GM18861 (cell line): ENCODE measurements around the gene CHTF8.

ENCODE experiments used
- ATAC-seq: cut with Tn5 transposase; IDR thresholded peaks from one replicate; pipeline ENCODE4 v1.9.1; 2021; ENCODE audit not compliant: unreplicated experiment

The CHTF8 gene

DNA sequence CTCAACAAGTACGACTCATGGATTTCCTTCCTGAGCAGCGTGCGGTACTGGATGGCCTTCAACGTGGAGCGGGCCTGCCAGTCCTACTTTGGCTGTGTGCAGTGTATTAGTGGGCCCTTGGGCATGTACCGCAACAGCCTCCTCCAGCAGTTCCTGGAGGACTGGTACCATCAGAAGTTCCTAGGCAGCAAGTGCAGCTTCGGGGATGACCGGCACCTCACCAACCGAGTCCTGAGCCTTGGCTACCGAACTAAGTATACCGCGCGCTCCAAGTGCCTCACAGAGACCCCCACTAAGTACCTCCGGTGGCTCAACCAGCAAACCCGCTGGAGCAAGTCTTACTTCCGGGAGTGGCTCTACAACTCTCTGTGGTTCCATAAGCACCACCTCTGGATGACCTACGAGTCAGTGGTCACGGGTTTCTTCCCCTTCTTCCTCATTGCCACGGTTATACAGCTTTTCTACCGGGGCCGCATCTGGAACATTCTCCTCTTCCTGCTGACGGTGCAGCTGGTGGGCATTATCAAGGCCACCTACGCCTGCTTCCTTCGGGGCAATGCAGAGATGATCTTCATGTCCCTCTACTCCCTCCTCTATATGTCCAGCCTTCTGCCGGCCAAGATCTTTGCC, 17.9 kb downstream of the CHTF8 start:
- no peak for ATAC-seq

DNA sequence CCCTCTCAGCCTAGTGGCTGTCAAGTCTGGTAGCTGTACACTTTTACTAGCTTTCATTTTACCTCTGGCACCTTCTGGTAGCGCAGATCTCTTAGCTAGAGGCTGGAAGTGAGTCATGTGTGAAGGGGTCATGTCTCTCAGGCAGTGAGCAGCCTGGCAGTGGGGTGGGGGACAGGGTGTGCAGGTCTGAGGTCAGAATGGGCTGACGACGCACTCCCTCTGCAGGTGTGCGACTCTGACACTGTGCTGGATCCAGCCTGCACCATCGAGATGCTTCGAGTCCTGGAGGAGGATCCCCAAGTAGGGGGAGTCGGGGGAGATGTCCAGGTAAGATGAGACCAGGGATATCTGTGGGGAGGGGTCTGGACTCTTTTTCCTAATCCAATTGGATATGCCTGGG, 19.2 kb downstream of the CHTF8 start:
- ATAC-seq = no peak

DNA sequence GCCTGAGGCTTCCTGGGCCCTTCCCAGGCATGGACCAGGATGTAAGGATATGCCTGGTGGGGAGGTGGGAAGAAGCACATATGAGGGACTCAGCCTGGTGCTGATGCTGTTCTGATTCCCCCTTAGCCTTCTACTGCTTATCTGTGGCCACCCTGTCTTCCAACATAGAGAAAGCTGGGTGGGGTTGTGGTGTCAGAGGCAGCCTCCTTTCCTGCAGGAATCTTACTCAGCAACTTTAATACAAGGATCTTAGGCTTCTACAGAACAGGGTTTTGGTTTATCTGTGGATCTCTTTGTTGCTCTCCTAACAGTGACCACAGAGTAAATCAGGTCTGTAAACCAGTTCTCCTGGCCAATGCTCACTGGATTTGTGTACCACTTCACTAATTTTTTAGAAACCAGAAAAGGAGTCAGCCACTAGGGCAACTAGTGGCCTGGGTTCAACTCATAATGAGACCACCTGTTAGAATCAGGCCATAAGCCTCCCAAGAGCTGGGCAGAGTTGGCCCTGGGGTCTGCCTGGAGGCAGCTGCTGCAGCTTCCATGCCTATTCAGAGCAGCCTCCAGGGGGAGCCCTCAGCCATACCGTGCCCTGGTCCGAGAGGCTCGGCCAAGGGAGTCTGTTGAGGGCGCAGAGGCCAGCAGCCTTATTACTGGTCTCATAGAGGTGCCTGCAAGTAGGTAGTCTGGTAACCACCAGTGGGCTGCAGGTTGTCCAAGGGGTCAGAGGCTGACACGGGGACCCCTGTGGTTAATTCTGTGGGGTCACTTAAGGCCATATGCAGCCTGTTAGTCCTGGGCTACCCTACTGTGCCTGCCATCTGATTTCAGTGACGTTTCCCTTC, 19.9 kb downstream of the CHTF8 start:
- no peak for ATAC-seq

DNA sequence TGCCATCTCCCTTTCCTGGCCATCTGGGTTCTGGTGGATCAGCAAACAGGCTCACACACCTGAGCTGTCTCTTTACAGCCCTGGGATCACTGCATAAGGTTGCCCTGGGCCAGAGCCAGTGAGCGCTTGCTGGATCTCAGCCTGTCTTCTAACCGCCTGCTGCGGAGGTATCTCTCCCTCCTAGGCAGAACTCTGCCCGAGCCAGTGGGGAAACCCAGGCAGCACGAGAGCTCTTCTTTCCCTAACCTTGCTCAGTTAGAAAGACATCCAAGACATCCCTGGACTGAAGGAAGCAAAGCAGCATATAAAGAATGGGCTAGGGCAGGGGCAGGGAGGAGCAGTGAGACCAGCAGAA, 20.5 kb downstream of the CHTF8 start:
- no peak for ATAC-seq

DNA sequence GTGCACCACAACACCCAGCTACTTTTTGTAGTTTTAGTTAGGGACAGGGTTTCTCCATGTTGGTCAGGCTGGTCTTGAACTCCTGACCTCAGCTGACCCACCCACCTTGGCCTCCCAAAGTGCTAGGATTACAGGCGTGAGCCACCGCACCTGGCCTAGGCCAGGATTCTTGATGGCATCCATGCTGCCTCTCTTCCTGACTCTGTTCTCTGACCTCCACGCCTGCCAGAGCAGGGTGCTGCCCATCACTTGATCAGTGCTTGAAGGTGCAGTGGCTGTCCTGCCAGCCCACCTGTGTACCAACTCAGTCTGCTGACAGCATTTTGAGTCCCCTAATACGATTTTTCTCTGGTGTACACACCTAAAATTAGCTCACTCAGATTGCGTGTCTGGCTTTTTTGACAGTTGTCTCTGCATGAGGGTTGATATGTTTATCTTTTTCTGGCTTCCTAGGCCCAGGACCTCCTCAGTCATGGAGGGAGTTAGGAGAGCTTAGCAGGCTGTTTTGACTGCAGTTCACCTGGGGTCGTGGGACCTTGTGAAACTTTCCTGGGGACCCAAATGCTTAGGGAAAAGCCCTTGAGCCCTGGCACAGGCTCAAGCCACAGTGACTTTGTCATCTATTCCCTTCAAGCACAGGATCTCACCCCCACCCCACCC, 21.0 kb downstream of the CHTF8 start:
- no peak for ATAC-seq

DNA sequence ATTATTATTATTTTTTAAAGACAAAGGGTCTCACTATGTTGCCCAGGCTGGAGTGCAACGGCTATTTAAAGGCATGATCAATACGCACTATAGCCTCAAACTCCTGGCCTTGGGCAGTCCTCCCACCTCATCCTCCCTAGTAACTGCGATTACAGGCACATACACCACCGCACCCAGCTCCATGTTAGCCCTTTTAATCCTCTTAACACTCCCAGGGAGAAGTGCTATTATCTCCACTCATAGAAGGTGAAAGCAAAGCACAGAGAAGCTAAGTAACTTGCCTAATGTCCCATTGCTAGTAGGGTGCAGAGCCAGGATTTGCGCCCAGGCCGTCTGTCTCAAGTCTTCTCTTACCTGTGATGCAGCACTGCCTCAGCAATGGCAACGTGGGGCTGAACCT, 22.0 kb downstream of the CHTF8 start:
- no peak for ATAC-seq

DNA sequence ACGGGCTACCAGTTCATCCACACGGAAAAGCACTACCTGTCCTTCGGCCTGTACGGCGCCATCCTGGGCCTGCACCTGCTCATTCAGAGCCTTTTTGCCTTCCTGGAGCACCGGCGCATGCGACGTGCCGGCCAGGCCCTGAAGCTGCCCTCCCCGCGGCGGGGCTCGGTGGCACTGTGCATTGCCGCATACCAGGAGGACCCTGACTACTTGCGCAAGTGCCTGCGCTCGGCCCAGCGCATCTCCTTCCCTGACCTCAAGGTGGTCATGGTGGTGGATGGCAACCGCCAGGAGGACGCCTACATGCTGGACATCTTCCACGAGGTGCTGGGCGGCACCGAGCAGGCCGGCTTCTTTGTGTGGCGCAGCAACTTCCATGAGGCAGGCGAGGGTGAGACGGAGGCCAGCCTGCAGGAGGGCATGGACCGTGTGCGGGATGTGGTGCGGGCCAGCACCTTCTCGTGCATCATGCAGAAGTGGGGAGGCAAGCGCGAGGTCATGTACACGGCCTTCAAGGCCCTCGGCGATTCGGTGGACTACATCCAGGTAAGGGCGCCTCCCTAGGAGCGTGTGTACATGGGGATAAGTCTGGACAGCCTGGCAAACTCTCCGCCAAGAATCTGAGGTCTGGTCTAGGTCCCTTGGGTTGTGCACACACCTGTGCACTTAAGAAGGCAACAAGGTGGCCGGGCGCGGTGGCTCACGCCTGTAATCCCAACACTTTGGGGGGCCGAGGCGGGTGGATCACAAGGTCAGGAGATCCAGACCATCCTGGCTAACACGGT, 22.7 kb downstream of the CHTF8 start:
- ATAC-seq = no peak

DNA sequence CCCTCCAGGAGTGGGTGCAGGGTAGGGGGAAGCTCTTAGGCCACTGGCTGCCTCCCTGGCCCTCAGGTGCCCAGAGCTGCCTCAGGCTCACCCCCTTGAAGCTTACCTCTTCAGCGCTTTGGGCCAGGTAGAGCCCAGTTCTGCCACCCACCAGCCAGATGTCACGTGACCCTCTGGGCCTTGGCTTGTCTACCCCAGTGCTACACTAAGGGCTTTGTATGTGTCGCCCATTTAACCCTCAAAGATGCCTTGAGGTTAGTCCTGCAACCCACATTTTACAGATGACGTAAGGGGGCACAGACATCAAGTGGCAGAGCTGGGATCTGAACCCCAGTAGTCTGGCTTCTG, 23.5 kb downstream of the CHTF8 start:
- no peak for ATAC-seq

DNA sequence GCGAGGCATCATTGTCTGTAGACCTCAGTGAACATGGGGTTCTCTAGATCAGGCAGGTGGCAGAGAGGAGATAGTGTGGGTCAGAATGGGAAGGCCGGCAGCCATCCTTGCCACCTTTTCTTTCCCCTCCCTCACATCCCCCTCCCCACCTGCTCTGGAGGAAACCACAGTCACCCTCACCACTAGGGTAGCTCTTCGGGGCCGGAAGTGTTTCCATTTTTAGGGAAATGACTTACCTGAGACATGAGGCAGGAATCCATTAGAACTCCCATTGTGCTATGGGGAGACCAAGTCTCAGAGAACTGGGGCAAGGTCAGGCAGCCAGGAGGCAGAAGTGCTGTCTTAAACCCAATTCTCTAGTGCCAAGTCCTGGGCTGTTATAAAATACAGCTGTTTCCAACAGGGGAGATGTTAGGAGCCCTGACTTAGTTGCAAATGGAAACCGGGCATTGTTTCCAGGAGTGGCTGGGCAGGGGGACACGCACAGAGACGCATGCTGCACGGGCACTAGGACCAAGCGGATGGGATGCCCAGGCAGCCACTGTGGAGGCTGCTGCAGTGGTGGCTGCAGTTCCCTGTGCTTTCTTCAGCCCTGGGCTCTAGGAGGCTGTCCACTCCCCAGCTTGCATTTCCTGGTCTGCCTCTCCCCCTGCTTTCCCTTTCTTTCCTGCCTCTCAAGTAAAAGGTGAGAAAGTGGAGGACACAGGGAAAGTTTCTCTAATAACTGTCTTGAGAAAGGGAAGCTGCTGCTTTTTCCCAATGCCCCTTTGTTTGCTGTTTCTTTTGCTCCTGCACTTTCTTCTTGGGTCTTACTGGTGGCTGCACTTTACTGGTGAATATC, 24.1 kb downstream of the CHTF8 start:
- no peak for ATAC-seq

DNA sequence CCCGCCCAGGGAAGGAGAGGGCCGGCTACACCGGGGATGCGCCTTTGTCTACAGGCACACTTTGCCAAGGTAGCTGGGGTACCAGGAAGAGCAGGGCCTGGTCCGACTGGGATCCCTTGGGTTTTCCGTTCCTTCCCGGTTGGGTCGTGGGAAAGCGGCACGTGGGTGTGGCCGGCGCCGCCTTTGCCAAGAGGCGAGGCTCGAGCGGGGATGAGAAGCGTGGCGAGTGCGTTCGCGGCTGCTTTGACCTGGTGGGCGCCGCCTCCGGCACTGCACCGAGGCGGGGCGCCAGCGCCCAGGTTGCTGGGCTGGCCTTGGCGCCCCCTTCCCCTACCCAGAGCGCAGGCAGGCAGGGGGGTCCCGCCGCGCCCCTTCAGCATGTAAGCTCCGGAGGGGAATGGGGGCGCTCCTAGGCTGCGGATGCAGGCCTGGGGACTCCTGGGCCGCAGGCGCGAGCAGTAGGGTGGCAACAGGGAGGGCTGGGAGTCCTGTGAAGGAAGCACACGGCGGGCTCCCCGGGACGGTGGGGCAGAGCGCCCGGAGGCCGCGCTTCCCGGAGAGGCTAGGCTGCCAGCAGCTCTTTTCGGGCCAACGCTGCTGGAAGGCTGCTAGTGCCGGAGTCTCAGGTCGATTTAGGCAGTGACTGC, 24.9 kb downstream of the CHTF8 start:
- no peak for ATAC-seq

DNA sequence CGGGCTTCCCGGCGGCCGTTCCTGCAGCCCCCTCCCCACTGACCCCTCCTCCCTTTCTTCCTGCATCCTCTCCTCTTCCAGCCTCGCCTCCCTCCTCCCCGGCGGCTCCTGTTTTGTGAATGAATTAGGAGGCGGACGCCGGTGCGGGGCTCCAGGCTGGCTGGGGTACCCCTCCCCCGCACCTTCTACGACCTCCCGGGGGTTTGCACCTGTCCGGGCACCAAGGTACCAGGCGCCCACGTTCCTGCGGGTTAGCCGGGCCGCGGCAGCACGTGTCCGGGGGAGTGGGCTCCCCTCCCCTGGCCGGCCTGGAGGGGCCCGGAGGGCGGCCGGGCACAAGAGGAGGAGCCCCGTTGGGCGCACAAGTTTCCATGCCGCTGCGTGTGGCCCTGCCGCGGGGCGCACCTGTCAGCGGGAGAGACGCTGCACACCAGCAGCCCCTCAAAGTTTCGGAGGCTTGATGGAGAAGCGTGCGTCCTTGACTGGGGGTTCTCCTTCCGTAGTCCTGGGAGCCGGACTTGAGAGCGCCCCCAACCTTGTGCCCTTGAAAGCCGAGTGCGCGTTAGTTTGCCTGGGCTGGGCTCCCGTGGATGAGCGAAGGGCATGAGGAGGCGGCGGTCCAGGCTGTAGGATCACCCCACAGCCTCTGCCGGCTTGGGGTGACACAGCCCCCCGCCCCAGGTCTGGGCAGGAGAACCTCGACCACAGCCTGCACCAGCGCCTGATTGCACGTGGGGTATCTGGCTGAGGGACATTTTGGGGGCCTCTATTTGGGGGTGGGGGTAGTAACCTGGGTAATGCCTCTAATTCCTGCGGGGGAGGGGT, 25.7 kb downstream of the CHTF8 start:
- no peak for ATAC-seq

DNA sequence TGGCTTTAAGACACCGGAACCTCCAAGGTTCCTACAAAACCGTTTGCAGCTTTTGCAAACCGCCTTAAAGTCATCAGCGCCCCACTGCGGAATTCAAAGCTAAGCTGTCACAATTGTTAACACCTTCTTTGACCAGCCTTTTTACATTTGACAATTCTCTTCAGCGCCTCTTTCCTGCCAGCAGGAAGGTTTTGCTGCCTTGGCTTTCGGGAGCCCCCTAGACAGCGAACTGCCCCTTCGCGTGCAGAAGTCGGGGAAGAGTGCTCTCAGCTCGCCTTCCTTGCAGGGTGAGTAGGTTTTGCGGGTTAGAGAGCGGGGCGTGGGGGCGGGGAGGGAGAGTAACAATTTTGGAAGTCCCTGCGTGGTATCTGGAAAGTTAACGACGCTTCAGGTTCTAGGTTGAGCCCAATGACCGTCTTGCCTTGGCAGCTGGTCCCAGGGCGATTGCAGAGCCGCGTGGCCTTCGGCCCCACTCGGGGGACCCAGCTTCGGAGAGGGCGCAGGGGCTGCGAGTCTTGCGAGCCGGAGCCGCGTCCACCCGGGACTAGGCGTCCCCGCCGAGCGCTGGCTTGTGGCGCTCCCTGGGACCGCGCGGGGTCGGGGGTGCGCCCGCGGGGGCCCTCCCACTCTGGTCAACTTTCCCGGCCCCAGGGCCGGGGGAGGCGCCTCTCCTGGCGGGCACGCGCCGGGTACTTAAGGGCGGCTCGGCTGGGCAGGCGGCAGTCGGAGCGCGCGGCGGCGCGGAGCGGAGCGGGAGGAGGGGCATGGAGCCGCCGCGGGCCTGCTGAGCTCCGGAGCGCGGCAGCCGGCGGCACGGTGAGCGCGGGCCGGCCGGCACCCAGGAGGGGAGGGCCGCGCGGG, 26.7 kb downstream of the CHTF8 start, which contains the start of gene HAS3:
HAS3 (plus strand) TSS at position 153 of the 861 bp plus-strand sequence. CDS start 3,743 bp downstream, outside the sequence.
- no peak for ATAC-seq

DNA sequence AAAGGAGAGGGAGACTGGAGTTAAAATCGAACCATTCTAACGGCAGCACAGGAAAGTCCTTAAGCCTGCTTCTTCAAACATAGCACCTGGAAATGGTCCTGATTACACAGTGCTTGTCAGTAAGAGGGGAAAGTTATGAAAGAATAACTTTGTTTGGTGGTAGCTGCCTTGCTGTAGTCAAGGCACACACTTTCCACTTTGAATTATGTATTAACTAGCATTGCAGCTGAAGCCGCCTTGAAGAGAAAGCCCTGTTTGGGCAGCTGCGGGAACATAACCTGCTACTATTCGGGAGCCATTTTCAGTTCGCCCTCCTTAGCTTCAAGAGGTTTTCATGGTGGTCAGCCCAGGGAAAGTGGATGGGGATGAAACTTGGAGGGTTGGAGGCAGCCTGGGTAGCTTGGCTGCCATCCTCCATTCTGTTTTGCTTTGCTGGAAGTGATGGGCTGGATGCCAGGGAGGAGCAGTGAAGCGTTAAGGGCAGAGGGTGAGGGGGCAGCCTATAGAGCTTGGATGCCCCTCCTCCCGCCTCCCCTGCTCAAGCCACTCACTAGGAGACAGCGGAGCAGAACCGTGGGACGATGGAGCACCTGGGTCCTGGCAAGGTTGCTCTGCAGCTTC, 32.2 kb downstream of the CHTF8 start:
- no peak for ATAC-seq

DNA sequence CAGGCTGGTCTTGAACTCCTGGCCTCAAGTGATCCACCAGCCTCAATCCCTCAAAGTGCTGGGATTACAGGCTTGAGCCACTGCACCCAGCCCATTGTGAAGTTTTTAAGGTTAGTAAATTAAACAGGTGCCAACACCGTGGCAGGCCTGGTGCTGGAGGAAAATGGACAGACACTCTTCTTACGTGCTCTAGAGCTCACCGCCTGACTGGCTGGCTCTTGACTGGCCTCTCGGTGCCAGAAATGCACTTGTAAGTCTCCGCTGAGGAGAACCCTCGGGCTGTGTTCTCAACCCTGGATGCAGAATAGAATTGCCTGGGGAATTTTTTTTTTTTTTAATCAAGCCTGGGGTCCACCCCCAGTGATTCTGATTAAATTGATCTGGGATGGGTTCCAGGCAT, 37.2 kb downstream of the CHTF8 start:
- ATAC-seq = no peak

DNA sequence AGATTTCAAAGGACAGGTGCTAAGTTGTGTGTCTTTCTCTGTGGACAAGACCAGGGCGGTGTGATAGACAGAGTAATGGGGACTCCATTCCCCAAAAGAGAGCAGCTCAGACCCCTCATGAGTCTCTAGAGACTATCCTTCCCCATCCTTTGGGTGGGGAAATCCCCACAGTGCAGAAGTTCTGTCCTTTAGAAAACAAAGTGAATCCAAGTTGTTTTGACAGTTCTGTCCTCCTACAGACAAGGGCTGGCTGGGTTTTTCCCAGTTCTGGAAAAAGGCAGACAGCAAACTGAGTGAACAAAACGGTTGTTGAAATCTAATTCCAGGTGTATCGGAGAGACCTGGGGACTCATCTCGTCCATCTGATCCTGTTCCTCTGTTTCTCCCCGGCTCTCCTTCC, 37.9 kb downstream of the CHTF8 start:
- ATAC-seq = no peak

DNA sequence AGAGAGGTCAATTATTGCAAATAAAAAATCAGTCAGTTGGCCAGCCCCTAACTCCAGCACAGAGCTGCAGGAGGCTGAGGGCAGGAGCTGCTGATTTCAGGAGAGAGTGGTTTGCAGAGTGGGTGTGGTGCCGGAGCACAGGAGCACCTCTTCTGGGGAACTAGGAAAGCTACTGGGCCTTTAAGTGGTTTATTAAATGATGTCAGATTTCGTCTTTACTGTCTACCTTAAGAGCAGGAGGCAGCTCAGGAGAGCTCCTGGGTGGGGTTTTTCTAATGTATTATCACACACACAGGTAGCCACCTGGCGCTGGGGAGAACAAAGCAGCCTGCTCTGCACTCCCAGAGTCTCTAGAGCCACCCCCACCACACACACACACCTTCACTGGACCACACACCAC, 38.4 kb downstream of the CHTF8 start:
- no peak for ATAC-seq

DNA sequence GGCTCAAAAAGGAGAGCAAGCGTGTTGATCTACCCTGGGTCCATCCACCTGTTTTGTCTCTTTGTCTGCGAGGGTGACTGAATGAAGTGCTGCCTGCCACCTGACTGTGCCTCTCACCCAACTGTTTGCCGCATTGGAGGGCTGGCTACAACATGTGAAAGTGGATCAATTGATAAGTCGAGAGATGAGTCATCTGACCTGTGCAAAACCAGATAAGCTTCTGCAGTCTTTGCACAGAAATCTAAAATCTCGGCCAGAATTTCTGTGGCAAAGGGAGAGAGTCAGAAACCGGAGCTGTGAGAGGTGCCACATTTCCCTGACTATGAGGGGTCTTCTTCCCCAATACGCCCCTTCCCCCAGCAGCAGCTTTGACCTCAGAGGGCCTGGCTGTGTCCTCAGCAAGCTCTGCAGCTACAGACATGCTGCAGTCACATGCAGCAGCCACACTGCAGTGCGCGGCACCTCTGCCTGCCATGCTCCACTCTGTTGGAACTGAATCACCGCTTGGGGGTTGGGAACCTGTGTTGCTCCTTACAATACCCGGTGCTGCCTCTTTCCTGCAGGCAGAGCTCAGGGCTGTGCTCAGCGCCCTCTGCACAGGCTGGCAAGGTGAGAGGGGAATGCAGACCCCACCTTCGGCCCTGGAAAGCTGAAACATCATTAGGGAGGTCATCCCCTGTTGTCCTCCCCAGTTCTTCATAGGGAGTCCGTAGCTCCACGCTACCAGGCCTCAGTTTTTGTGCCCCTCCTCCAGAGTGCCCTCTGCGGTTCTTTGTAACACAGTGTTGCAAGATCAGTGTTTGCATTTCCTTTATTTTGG, 43.1 kb downstream of the CHTF8 start:
- ATAC-seq = no peak
